DOHH2 (cell line): ENCODE data around the gene TBC1D10A.

Experiments used
- H3F3A ChIP-seq: fragments of 200-600 bp; sonication (generic), shearing (Covaris generic); 2 replicates; pipeline ENCODE4 v1.6.0; 2016; ENCODE audit warnings: antibody characterized with exemption, mild to moderate bottlenecking; ENCODE audit not compliant: control insufficient read depth, insufficient read depth
- H3K27ac ChIP-seq: fragments of 200-600 bp; sonication (generic); 2 replicates; pipeline ENCODE4 v1.5.1; 2014; ENCODE audit warnings: low read depth, mild to moderate bottlenecking, low read length, moderate library complexity
- H3K27me3 ChIP-seq: fragments of 200-600 bp; sonication (generic); 2 replicates; pipeline ENCODE4 v1.6.1; 2014; ENCODE audit warnings: mild to moderate bottlenecking, low read length, mixed read lengths; ENCODE audit not compliant: control insufficient read depth
- H3K36me3 ChIP-seq: fragments of 200-600 bp; sonication (generic); 2 replicates; pipeline ENCODE4 v1.6.1; 2014; ENCODE audit warnings: mild to moderate bottlenecking, low read length, moderate library complexity, mixed read lengths; ENCODE audit not compliant: control insufficient read depth
- H3K4me1 ChIP-seq: fragments of 200-600 bp; sonication (generic); 2 replicates; pipeline ENCODE4 v1.6.1; 2014; ENCODE audit warnings: mild to moderate bottlenecking, low read length, mixed read lengths; ENCODE audit not compliant: control insufficient read depth
- H3K4me2 ChIP-seq: fragments of 200-600 bp; sonication (generic); 2 replicates; pipeline ENCODE4 v1.6.0; 2014; ENCODE audit warnings: mild to moderate bottlenecking, low read length, moderate library complexity
- H3K4me3 ChIP-seq: fragments of 200-600 bp; sonication (generic); 2 replicates; pipeline ENCODE4 v1.5.1; 2014; ENCODE audit warnings: mild to moderate bottlenecking, low read length, mixed read lengths
- H3K79me2 ChIP-seq: fragments of 200-600 bp; sonication (generic); 2 replicates; pipeline ENCODE4 v1.6.1; 2014; ENCODE audit warnings: mild to moderate bottlenecking, low read length, mixed read lengths; ENCODE audit not compliant: control insufficient read depth
- H3K9me2 ChIP-seq: fragments of 200-600 bp; sonication (generic); replicated peaks from 2 replicates; pipeline ENCODE4 v1.6.1; 2014; ENCODE audit warnings: mild to moderate bottlenecking, low read length, mixed read lengths; ENCODE audit not compliant: control insufficient read depth
- H3K9me3 ChIP-seq: fragments of 200-600 bp; sonication (generic); 2 replicates; pipeline ENCODE4 v1.6.1; 2014; ENCODE audit warnings: antibody characterized with exemption, low read length, mixed read lengths; ENCODE audit not compliant: control insufficient read depth, insufficient read depth
- H4K20me1 ChIP-seq: fragments of 200-600 bp; sonication (generic); 2 replicates; pipeline ENCODE4 v1.6.0; 2014; ENCODE audit warnings: low read depth, mild to moderate bottlenecking, antibody characterized with exemption, low read length, moderate library complexity; ENCODE audit not compliant: control insufficient read depth, insufficient read depth
- CTCF ChIP-seq: fragments of 200-600 bp; sonication (generic); IDR thresholded peaks from one replicate; pipeline ENCODE4 v1.5.1; 2014; ENCODE audit warnings: antibody characterized with exemption, mild to moderate bottlenecking, low read depth, low read length; ENCODE audit not compliant: poor library complexity, severe bottlenecking
- EZH2phosphoT487 ChIP-seq: fragments of 200-600 bp; sonication (generic); IDR thresholded peaks from 2 replicates; pipeline ENCODE4 v1.6.1; 2017; ENCODE audit warnings: borderline replicate concordance, mild to moderate bottlenecking, antibody characterized with exemption, low read length, moderate library complexity, mixed read lengths

Gene TBC1D10A

GRCh38 chr22:30324014-30324730 is 2.6 kb downstream of the TBC1D10A start:
- Histone ChIP-seq H3K36me3 (peaks cover 6% of the 10 kb centered on the region; the same call in 1 of the 2 replicates), H3K79me2 (peaks cover 7% of the 10 kb centered on the region), H4K20me1 (no peaks in the 10 kb centered on the region), H3K4me3 (no peak overlapping the region), H3K4me2 (no peak overlapping the region), H3K27ac (no peak overlapping the region), H3K27me3 (no peaks in the 10 kb centered on the region), H3F3A (0 out of 2 replicates have a peak, but pooled peaks cover 4% of the 10 kb centered on the region), H3K9me2 (no peaks in the 10 kb centered on the region), H3K9me3 (no peaks in the 10 kb centered on the region), H3K4me1 (peaks cover 25% of the 10 kb centered on the region)
- no peak for TF ChIP-seq CTCF
- TF ChIP-seq EZH2phosphoT487: no peak

- no peaks in the 10 kb centered on the region for H3K9me3 ChIP-seq
- no peaks in the 10 kb centered on the region for H3F3A ChIP-seq
- H3K4me2 ChIP-seq: no peak overlapping the region
- no peak for TF ChIP-seq EZH2phosphoT487
- TF ChIP-seq CTCF: no peak
- H3K4me3 ChIP-seq: no peak overlapping the region
- peaks cover 25% of the 10 kb centered on the region for H3K4me1 ChIP-seq
- no peaks in the 10 kb centered on the region; the same call in 1 of the 2 replicates for H3K36me3 ChIP-seq
- peaks cover 7% of the 10 kb centered on the region for H3K79me2 ChIP-seq
- no peak overlapping the region for H3K27ac ChIP-seq
- no peaks in the 10 kb centered on the region for H3K9me2 ChIP-seq
- H4K20me1 ChIP-seq: no peaks in the 10 kb centered on the region
- H3K27me3 ChIP-seq: no peaks in the 10 kb centered on the region
Measured at GRCh38 chr22:30323246-30323645, 3.5 kb downstream of the TBC1D10A start.

GRCh38 chr22:30321461-30321860 is 5.3 kb downstream of the TBC1D10A start:
- Histone ChIP-seq H3K36me3 (no peaks in the 10 kb centered on the region), H3K4me2 (no peak overlapping the region), H3K27ac (no peak overlapping the region), H3K79me2 (peaks cover 7% of the 10 kb centered on the region), H4K20me1 (no peaks in the 10 kb centered on the region), H3K4me1 (peaks cover 15% of the 10 kb centered on the region), H3K9me3 (no peaks in the 10 kb centered on the region), H3F3A (no peaks in the 10 kb centered on the region), H3K9me2 (no peaks in the 10 kb centered on the region), H3K27me3 (no peaks in the 10 kb centered on the region), H3K4me3 (no peak overlapping the region)
- TF ChIP-seq CTCF: no peak
